ENCODE data around the gene PRR15L.
"Not testable (repeated sequence)": the region's sequence is repeated elsewhere in the genome, so short reads cannot be mapped to it uniquely, and the experiment has no call there.

Gene PRR15L

GRCh38 chr17:47957591-47958490 lies at the start of gene PRR15L:
Gene PRR15L, minus strand, starts transcription at chr17:47957883. Its CDS starts 4,649 bp downstream, at chr17:47953234.
- DNase-seq, result no peak

GRCh38 chr17:48006936-48007709 lies 49.4 kb upstream of the PRR15L start:
- no peak for DNase-seq

GRCh38 chr17:48004983-48005382 lies 47.3 kb upstream of the PRR15L start:
- DNase-seq, result no peak

GRCh38 chr17:48003417-48004151 lies 45.9 kb upstream of the PRR15L start:
- no peak for DNase-seq

GRCh38 chr17:48002916-48003416 lies 45.3 kb upstream of the PRR15L start:
- no peak for DNase-seq

GRCh38 chr17:48002266-48002915 lies 44.7 kb upstream of the PRR15L start:
- DNase-seq, result no peak

GRCh38 chr17:48001657-48002056 lies 44.0 kb upstream of the PRR15L start:
- not testable (repeated sequence) for DNase-seq

GRCh38 chr17:48001197-48001596 lies 43.5 kb upstream of the PRR15L start:
- no peak for DNase-seq

GRCh38 chr17:47999582-47999981 lies 41.9 kb upstream of the PRR15L start:
- no peak for DNase-seq

GRCh38 chr17:47998044-47998443 lies 40.4 kb upstream of the PRR15L start:
- DNase-seq, result no peak

GRCh38 chr17:47997586-47997985 lies 39.9 kb upstream of the PRR15L start:
- no peak for DNase-seq

- no peak for DNase-seq
Measured at GRCh38 chr17:47996201-47996600, 38.5 kb upstream of the PRR15L start.

- DNase-seq, result no peak
Measured at GRCh38 chr17:47995241-47995935, 37.7 kb upstream of the PRR15L start.

- no peak for DNase-seq
Measured at GRCh38 chr17:47994724-47995123, 37.0 kb upstream of the PRR15L start.

- no peak for DNase-seq
Measured at GRCh38 chr17:47993964-47994363, 36.3 kb upstream of the PRR15L start.

- no peak for DNase-seq
Measured at GRCh38 chr17:47993031-47993564, 35.4 kb upstream of the PRR15L start.

GRCh38 chr17:47992216-47992615 lies 34.5 kb upstream of the PRR15L start:
- no peak for DNase-seq

GRCh38 chr17:47990962-47991731 lies 33.5 kb upstream of the PRR15L start:
- DNase-seq, result no peak

GRCh38 chr17:47989700-47990099 lies 32.0 kb upstream of the PRR15L start:
- DNase-seq, result no peak

- DNase-seq, result no peak
Measured at GRCh38 chr17:47989159-47989558, 31.5 kb upstream of the PRR15L start.

- not testable (repeated sequence) for DNase-seq
Measured at GRCh38 chr17:47988445-47988844, 30.8 kb upstream of the PRR15L start.
